ENCODE results near the gene POLE2. TPM values are rescaled to one million over a fixed set of nuclear protein-coding genes. Genes with fewer than 3 reads are reported as not detected.
A peak's percentile ranks its signal among the peaks of the same experiment; 100 is the strongest.

POLE2 gene
- total RNA-seq, 1 experiment from 2014 or later: 11.5 TPM

DNA sequence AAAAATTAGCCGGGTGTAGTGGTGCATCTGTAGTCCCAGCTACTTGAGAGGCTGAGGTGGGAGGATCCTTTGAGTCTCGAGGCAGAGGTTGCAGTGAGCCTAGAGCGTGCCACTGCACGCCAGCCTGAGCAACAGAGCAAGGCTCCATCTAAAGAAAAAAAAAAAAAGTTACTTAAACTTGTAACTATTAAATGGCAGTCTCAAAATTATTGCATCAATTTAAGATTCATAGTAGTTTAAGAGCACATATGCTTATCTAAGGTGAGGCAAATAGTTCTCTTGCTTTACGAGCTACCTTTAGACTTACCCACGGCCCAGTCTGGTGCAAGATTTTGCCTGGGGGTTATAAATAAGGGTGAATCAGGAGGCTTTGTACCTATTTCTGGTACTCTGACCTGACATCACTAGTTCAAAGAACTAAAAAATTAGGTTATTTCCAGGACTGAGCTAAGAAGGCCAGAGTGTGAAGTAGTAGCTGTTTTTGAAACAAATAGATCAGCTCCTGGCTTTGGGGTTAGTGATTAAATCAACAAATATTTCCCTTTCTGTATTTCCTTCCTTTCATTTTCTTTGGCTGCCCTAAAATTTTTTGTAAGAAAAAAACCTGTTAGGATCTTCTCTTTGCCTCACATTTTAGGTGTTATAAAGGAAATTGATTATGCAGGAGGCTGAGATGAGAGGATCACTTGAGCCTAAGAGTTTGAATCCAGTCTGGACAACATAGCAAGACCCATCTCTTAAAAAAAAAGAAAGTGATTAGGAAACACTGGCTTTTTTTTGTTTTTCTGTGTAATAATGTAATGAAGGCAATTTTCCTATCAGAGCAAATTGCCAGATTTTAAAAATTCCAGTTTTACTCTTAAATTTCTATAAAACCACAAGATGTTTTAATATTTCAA is 63.8 kb downstream of the POLE2 start:
- POLR2A ChIA-PET (ENCODE audit: unreplicated experiment): interaction anchor here (0.5 to 0.6 kb wide), 2 partner anchors 35 to 38 kb away, joined by 3 to 4 read pairs; partner anchors contain the start of gene RPS29
- peak overlapping the region; percentile 75 for H3K27ac ChIP-seq
- H3K36me3 ChIP-seq (ENCODE audit: low read depth): peaks cover 12% of the 10 kb centered on the region
- peaks cover 87% of the 10 kb centered on the region for H3K79me2 ChIP-seq (ENCODE audit: low read depth)
- H3K9me3 ChIP-seq (ENCODE audit: insufficient read depth, low read depth): no peaks in the 10 kb centered on the region
- intact Hi-C loops (cut with micrococcal nuclease; ENCODE audit: unreplicated experiment): loop anchor here (5.0 kb wide), 1 partner anchor 37 kb away; the partner anchor contains the start of gene RPS29
- H4K20me1 ChIP-seq (ENCODE audit: insufficient read depth): peaks cover 33% of the 10 kb centered on the region
- no peak overlapping the region for H2AFZ ChIP-seq
- H3K4me3 ChIP-seq: peak overlapping the region; percentile 100; the same call in 1 of the 2 replicates
- DNase-seq: peak in 1 of 2 experiments; percentile 88
- no peaks in the 10 kb centered on the region for H3K27me3 ChIP-seq (ENCODE audit: insufficient read depth, low read depth)
- no TSS peak for BruUV-seq (replicated peaks)
- CTCF ChIA-PET: interaction anchor here (0.5 to 1.2 kb wide), 2 partner anchors 22 to 230 kb away, joined by 4 to 5 read pairs; no protein-coding TSS in a partner anchor
- peaks cover 42% of the 10 kb centered on the region for H3K4me1 ChIP-seq (replicated peaks; ENCODE audit: insufficient read depth)
- no peaks in the 10 kb centered on the region for H3K9me2 ChIP-seq (ENCODE audit: insufficient read depth)
- H3F3A ChIP-seq (ENCODE audit: insufficient read depth, low read depth): peaks cover 31% of the 10 kb centered on the region
- peak overlapping the region; percentile 98 for H3K4me2 ChIP-seq
- no peak for TF ChIP-seq EZH2 (IDR thresholded peaks at IDR 0.05; ENCODE audit: low read depth)
- TF ChIP-seq, protein P1, sequence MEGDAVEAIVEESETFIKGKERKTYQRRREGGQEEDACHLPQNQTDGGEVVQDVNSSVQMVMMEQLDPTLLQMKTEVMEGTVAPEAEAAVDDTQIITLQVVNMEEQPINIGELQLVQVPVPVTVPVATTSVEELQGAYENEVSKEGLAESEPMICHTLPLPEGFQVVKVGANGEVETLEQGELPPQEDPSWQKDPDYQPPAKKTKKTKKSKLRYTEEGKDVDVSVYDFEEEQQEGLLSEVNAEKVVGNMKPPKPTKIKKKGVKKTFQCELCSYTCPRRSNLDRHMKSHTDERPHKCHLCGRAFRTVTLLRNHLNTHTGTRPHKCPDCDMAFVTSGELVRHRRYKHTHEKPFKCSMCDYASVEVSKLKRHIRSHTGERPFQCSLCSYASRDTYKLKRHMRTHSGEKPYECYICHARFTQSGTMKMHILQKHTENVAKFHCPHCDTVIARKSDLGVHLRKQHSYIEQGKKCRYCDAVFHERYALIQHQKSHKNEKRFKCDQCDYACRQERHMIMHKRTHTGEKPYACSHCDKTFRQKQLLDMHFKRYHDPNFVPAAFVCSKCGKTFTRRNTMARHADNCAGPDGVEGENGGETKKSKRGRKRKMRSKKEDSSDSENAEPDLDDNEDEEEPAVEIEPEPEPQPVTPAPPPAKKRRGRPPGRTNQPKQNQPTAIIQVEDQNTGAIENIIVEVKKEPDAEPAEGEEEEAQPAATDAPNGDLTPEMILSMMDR (conservative IDR thresholded peaks at IDR 0.05): no peak

- H2AFZ ChIP-seq: no peak overlapping the region
- no peak for DNase-seq
- ChIA-PET CTCF (interaction anchor here (0.6 to 1.2 kb wide), 2 partner anchors 215 to 230 kb away, joined by 4 to 5 read pairs; no protein-coding TSS in a partner anchor), POLR2A (ENCODE audit: unreplicated experiment) (interaction anchor here (0.5 kb wide), 1 partner anchor 37 kb away, joined by 4 read pairs; the partner anchor contains the start of gene RPS29)
- peaks cover 50% of the 10 kb centered on the region for H3K4me1 ChIP-seq (replicated peaks; ENCODE audit: insufficient read depth)
- peaks cover 38% of the 10 kb centered on the region for H4K20me1 ChIP-seq (ENCODE audit: insufficient read depth)
- BruUV-seq (replicated peaks): no TSS peak
- peaks cover 31% of the 10 kb centered on the region for H3F3A ChIP-seq (ENCODE audit: insufficient read depth, low read depth)
- H3K9me2 ChIP-seq (ENCODE audit: insufficient read depth): no peaks in the 10 kb centered on the region
- H3K4me2 ChIP-seq: peak overlapping the region; percentile 98
- no peaks in the 10 kb centered on the region for H3K27me3 ChIP-seq (ENCODE audit: insufficient read depth, low read depth)
- H3K27ac ChIP-seq: peak overlapping the region; percentile 75; the same call in 1 of the 2 replicates
- no peaks in the 10 kb centered on the region for H3K9me3 ChIP-seq (ENCODE audit: insufficient read depth, low read depth)
- peaks cover 87% of the 10 kb centered on the region for H3K79me2 ChIP-seq (ENCODE audit: low read depth)
- peaks cover 20% of the 10 kb centered on the region for H3K36me3 ChIP-seq (ENCODE audit: low read depth)
- TF ChIP-seq, protein P1 (conservative IDR thresholded peaks at IDR 0.05): no peak
- no peak for TF ChIP-seq EZH2 (IDR thresholded peaks at IDR 0.05; ENCODE audit: low read depth)
- intact Hi-C loops (cut with micrococcal nuclease; ENCODE audit: unreplicated experiment): loop anchor here (5.0 kb wide), 1 partner anchor 36 kb away; the partner anchor contains the start of gene RPS29
- H3K4me3 ChIP-seq: peak overlapping the region; percentile 100; the same call in 1 of the 2 replicates
Observed at GRCh38 chr14:49623387-49623786, 64.6 kb downstream of the POLE2 start.

DNA sequence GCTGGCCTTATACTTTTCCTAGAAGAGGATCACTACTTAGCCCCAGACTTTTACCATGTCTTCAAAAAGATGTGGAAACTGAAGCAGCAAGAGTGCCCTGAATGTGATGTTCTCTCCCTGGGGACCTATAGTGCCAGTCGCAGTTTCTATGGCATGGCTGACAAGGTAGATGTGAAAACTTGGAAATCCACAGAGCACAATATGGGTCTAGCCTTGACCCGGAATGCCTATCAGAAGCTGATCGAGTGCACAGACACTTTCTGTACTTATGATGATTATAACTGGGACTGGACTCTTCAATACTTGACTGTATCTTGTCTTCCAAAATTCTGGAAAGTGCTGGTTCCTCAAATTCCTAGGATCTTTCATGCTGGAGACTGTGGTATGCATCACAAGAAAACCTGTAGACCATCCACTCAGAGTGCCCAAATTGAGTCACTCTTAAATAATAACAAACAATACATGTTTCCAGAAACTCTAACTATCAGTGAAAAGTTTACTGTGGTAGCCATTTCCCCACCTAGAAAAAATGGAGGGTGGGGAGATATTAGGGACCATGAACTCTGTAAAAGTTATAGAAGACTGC is 65.9 kb downstream of the POLE2 start:
- TF ChIP-seq, protein P1 (conservative IDR thresholded peaks at IDR 0.05): no peak
- TF ChIP-seq EZH2 (IDR thresholded peaks at IDR 0.05; ENCODE audit: low read depth): no peak
- Histone ChIP-seq H3K9me3 (ENCODE audit: insufficient read depth, low read depth) (no peaks in the 10 kb centered on the region), H2AFZ (no peak overlapping the region; the same call in 1 of the 2 replicates), H3K27ac (no peak overlapping the region), H4K20me1 (ENCODE audit: insufficient read depth) (peaks cover 41% of the 10 kb centered on the region), H3K4me2 (peak overlapping the region; percentile 98), H3F3A (ENCODE audit: insufficient read depth, low read depth) (peaks cover 44% of the 10 kb centered on the region), H3K36me3 (ENCODE audit: low read depth) (peaks cover 28% of the 10 kb centered on the region), H3K27me3 (ENCODE audit: insufficient read depth, low read depth) (no peaks in the 10 kb centered on the region), H3K4me3 (peak overlapping the region; percentile 100), H3K79me2 (ENCODE audit: low read depth) (peaks cover 87% of the 10 kb centered on the region), H3K9me2 (ENCODE audit: insufficient read depth) (no peaks in the 10 kb centered on the region), H3K4me1 (replicated peaks; ENCODE audit: insufficient read depth) (peaks cover 62% of the 10 kb centered on the region)
- CTCF ChIA-PET: interaction anchor here (0.6 kb wide), 1 partner anchor 307 kb away, joined by 6 read pairs; no protein-coding TSS in a partner anchor
- POLR2A ChIA-PET (ENCODE audit: unreplicated experiment): interaction anchor here (0.7 kb wide), 1 partner anchor 775 kb away, joined by 3 read pairs; the partner anchor contains the start of gene CDKL1
- DNase-seq: no peak
- BruUV-seq (replicated peaks): no TSS peak
- intact Hi-C loops (cut with micrococcal nuclease; ENCODE audit: unreplicated experiment): loop anchor here (5.0 kb wide), 1 partner anchor 35 kb away; the partner anchor contains the start of gene RPS29
